ENCODE measurements around the gene PML. TPM values are rescaled to one million over a fixed set of nuclear protein-coding genes. Genes with fewer than 3 reads are reported as not detected.
A peak's percentile ranks its signal among the peaks of the same experiment; 100 is the strongest.
"Not testable (repeated sequence)": the region's sequence is repeated elsewhere in the genome, so short reads cannot be mapped to it uniquely, and the experiment has no call there.

Gene PML
- total RNA-seq, 1 experiment from 2014 or later = 39.2 TPM

GRCh38 chr15:74037171-74038117 is 42.9 kb downstream of the PML start:
- no peak for DNase-seq (ENCODE audit: low read depth)

- DNase-seq (ENCODE audit: low read depth) = no peak
These were observed 44.5 kb downstream of the PML start for GRCh38 chr15:74038707-74039655.

DNA sequence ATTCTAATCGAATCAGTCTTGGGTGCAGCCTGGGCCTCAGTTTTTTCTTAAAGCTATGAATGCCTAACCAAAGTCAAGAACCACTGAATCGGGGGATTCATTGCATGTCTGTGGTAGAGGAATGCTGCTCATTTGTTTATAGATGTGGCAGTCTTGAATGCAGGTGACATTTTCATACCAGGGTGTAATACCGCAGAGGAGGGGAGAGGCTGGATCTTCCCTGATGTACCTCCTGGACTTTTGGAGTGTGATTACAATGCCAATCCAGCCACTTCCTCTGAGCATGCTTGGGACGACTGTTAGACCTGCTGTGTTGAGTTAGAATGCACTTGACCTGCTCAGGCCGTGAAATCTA is 45.1 kb downstream of the PML start:
- no peak for DNase-seq (ENCODE audit: low read depth)

DNA sequence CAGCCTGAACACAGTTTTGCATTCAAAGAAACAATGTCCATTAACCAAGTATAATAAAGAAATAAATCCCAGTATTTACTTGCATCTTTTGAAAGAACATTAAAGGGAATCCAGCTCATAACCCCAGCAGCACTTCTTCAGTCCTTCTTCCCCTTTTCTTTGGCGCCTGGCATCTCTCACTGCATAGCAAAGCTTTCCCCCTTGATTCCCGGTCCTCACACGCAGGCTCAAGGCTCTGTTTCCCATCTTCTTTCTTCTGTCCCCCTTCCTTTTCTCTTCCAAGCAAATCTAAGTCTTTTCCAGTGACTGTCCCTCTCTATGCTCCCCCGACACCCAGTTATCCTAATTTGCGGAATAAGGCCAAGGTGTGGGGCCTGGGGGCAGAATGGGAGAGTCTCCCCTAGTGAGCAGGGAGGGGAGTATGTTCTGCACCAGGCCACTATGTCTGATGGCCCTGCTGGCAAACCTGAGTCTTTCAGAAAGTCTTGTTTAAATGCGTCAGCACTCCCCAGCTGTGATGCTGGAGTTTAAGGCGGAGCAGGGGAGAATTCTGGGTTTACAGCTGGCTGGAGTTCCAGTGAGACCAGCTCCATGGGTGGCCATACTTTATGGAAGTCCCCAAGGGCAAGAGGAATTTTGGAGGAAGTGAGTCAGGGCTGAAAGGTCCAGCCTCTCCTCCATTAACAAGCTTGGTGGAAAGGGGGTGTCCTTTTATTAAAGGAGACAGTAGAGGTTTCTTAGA is 45.8 kb downstream of the PML start:
- DNase-seq (ENCODE audit: low read depth) = peak; percentile 89

GRCh38 chr15:74041311-74041756 is 46.8 kb downstream of the PML start:
- DNase-seq (ENCODE audit: low read depth) = no peak

DNA sequence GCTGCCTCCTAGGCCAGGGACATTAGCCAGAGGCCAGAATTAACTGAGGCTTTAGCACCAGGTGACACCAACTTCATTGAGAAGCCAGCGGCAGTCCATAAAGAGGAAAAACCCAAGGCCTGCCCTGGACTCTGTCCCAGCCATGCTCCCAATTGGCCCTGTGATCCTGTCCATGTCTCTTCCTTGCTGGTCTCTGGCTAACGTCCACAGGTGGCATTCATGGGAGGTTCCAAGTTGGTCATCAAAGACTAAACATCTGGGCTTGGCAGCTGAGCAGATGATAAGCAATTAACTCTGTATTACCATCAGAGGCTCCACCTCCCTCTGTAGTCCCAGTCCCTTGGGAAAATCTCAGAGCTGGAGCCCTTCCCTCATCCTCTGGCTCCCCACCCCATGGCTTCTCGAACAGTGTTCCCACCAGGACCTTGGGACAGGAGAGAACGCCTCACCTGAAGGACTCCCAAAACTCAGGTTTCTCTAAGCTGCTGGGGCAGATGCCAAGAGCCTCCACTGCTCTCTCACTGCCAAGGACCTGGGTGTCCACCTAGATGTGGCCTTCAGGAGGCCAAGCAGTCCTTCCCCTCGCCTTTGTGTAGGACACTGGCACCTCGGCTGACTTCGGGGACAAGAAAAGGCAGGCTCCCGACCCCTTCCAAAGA is 47.4 kb downstream of the PML start:
- no peak for DNase-seq (ENCODE audit: low read depth)

- no peak for DNase-seq (ENCODE audit: low read depth)
These were observed 48.3 kb downstream of the PML start for GRCh38 chr15:74042603-74043424.

- no peak for DNase-seq (ENCODE audit: low read depth)
These were observed 49.1 kb downstream of the PML start for GRCh38 chr15:74043425-74044266.

GRCh38 chr15:74044267-74045110 is 50.0 kb downstream of the PML start:
- DNase-seq (ENCODE audit: low read depth) = no peak

DNA sequence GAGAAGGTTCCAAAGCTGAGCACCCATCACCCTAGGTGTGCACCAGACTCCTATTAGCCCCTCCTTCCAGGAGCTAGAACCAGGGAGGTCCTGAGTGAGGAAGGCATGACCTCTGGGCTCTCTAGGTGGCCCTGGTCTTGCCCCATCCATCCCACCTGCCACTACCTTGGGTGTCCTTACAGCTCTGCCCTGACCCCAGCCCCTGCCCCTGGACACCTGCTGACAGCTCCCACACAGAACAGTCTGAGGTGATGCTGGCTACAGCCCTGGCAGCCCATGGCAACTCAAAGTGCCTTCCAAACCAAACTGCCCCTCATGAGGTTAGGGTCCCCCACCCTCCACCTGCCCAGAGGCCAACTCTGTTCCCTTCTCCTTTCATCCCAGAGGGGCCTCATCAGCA is 50.7 kb downstream of the PML start:
- DNase-seq (ENCODE audit: low read depth) = no peak

DNA sequence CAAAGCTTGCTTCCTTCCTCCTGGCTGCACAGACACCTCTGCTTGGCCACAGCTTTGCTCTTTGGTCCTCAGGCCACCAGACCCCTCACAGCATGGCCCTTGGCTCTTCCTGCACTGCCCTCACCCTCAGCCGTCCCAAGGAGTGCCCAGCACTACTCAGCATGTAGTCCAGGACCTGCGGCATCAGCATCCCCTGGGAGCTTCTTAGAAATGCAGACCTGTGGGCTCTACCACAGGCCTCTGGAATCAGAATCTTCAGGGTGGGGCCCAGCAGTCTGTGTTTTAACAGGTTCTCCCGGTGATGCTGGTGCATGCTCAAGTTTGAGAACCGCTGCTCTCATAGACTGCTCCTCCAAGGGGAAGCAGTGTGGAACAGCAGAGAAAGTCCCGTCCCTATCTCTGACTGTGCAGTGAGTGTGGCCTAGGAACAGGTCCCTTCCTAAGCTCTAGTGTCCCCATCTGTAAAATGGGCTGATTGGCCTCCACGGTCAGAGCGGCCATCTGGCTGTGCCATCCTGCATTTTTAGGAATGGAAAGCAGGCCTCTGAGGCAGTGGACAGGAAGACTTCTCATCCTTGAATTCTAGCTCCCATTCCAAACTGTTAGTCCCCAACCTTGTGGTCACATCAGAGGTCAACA is 51.2 kb downstream of the PML start:
- DNase-seq (ENCODE audit: low read depth) = no peak

DNA sequence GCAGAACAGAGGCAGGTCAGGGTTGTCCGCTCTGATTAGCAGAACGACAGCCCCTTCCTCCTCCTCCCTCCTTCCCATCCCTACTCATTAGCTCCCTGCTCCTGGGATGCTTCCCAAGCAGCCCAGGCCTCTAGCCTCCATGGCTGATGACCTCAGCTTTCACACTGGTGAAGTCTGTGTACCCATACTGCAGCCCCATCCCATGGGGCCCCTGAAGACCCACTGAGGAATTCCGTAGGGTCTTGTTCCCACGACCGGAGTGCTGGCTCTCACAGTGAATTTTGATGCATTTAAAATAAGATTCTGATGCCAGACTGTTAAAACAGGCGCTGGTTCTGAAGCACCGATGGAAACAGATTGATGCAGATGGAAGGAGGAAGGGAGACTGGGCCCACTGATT is 51.8 kb downstream of the PML start:
- no peak for DNase-seq (ENCODE audit: low read depth)

DNA sequence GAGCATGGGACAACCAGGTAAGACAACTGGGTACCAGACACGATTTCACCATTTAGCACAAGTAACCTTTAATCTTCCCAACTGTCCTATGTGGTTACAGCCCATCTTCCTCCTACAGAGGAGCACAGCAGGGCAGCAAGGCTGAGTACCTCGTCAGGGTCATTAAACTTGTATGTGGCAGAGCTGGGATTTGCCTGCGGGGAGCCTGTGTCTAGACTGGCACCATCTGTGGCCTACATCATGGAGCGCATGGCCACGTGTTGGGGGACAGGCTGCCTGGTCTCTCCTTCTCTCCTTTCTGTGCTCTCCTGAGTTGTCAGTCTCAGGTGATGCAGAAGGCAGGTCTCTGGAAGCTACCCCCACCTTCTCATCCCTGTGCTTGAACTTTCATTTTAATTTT is 55.6 kb downstream of the PML start:
- no peak for DNase-seq (ENCODE audit: low read depth)

GRCh38 chr15:74050556-74051234 is 56.2 kb downstream of the PML start:
- no peak for DNase-seq (ENCODE audit: low read depth)

DNA sequence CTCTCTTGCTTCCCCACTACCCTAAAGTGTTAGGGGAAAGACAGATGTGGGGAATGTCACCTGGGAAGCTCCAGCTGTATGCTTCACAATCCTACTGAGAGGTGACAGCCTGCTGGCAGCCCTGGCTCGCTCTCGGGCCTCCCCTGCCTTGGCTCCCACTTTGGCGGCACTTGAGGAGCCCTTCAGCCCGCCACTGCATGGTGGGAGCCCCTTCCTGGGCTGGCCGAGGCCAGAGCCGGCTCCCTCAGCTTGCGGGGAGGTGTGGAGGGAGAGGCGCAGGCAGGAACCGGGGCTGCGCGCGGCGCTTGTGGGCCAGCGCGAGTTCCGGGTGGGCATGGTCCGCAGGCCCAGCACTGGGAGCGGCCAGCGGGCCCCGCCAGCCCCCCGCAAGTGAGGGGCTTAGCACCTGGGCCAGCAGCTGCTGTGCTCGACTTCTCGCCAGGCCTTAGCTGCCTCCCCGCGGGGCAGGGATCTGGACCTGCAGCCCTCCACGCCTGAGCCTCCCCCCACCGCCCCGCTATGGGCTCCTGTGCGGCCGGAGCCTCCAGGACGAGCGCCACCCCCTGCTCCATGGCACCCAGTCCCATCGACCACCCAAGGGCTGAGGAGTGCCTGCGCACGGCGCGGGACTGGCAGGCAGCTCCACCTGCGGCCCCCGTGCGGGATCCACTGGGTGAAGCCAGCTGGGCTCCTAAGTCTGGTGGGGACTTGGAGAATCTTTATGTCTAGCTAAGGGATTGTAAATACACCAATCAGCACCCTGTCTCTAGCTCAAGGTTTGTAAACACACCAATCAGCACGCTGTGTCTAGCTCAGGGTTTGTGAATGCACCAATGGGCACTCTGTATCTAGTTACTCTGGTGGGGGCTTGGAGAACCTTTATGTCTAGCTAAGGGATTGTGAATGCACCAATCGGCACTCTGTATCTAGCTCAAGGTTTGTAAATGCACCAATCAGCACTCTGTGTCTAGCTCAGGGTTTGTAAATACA is 58.0 kb downstream of the PML start:
- DNase-seq (ENCODE audit: low read depth) = not testable (repeated sequence)

DNA sequence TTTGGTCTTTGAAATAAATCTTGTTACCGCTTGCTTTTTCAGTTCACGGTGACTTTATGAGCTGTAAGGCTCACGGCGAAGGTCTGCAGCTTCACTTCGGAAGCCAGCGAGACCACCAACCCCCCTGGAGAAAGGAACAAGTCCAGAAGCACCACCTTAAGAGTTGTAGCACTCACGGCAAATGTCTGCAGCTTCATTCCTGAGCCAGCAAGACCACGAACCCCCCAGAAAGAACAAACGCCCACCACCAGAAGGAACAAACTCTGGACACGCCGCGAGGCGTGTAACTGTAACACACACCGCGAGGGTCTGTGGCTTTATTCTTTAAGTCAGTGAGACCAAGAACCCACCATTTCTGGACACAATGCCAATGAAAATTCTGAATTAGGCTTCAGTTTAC is 59.0 kb downstream of the PML start:
- DNase-seq (ENCODE audit: low read depth) = no peak

Data from HT1080 (cell line).